Measurements from ENCODE around the gene FBXL16.
A peak's percentile ranks its signal among the peaks of the same experiment; 100 is the strongest.
"Not testable (repeated sequence)": the region's sequence is repeated elsewhere in the genome, so short reads cannot be mapped to it uniquely, and the experiment has no call there.

FBXL16 gene

GRCh38 chr16:705431-706188 lies at the start of gene FBXL16:
Gene FBXL16 (minus strand): TSS chr16:705801. CDS start chr16:697405, 8,396 bp downstream.
- no peak for DNase-seq (ENCODE audit: low spot score)
- Mint-ChIP-seq H3K4me1 (ENCODE audit: low read depth) (no peaks in the 10 kb centered on the region), H3K4me3 (no peak within 1 kb of the TSS), H3K27me3 (ENCODE audit: low read depth) (peaks cover 58% of the 10 kb centered on the region), H3K27ac (no peak within 1 kb of the TSS), H3K36me3 (ENCODE audit: low read depth) (no peaks in the 10 kb centered on the region), H3K9me3 (no peaks in the 10 kb centered on the region)

- no peaks in the 10 kb centered on the region for H3K36me3 Mint-ChIP-seq (ENCODE audit: low read depth)
- no peaks in the 10 kb centered on the region for H3K4me1 Mint-ChIP-seq (ENCODE audit: low read depth)
- peaks cover 7% of the 10 kb centered on the region for H3K27me3 Mint-ChIP-seq (ENCODE audit: low read depth)
- no peak for DNase-seq (ENCODE audit: low spot score)
- no peak overlapping the region for H3K27ac Mint-ChIP-seq
- H3K4me3 Mint-ChIP-seq, result no peak overlapping the region
- no peaks in the 10 kb centered on the region for H3K9me3 Mint-ChIP-seq
Observed at GRCh38 chr16:754656-755055, 49.1 kb upstream of the FBXL16 start.

- H3K4me3 Mint-ChIP-seq; H3K4me1 Mint-ChIP-seq (ENCODE audit: low read depth); H3K36me3 Mint-ChIP-seq (ENCODE audit: low read depth); H3K27ac Mint-ChIP-seq; H3K27me3 Mint-ChIP-seq (ENCODE audit: low read depth); DNase-seq (ENCODE audit: low spot score); H3K9me3 Mint-ChIP-seq: not testable (repeated sequence)
Observed at GRCh38 chr16:754121-754607, 48.6 kb upstream of the FBXL16 start.

- Mint-ChIP-seq H3K27ac (no peak overlapping the region), H3K9me3 (no peaks in the 10 kb centered on the region), H3K36me3 (ENCODE audit: low read depth) (no peaks in the 10 kb centered on the region), H3K4me1 (ENCODE audit: low read depth) (no peaks in the 10 kb centered on the region), H3K4me3 (no peak overlapping the region), H3K27me3 (ENCODE audit: low read depth) (peaks cover 7% of the 10 kb centered on the region)
- no peak for DNase-seq (ENCODE audit: low spot score)
Observed at GRCh38 chr16:752007-752312, 46.4 kb upstream of the FBXL16 start.

GRCh38 chr16:751152-752006 lies 45.8 kb upstream of the FBXL16 start:
- H3K4me3 Mint-ChIP-seq, result no peak overlapping the region
- no peaks in the 10 kb centered on the region for H3K36me3 Mint-ChIP-seq (ENCODE audit: low read depth)
- no peaks in the 10 kb centered on the region for H3K4me1 Mint-ChIP-seq (ENCODE audit: low read depth)
- H3K9me3 Mint-ChIP-seq, result no peaks in the 10 kb centered on the region
- peaks cover 4% of the 10 kb centered on the region for H3K27me3 Mint-ChIP-seq (ENCODE audit: low read depth)
- H3K27ac Mint-ChIP-seq, result no peak overlapping the region
- DNase-seq (ENCODE audit: low spot score), result no peak

GRCh38 chr16:750485-750884 lies 44.9 kb upstream of the FBXL16 start:
- no peak overlapping the region for H3K27ac Mint-ChIP-seq
- no peaks in the 10 kb centered on the region for H3K36me3 Mint-ChIP-seq (ENCODE audit: low read depth)
- no peaks in the 10 kb centered on the region for H3K4me1 Mint-ChIP-seq (ENCODE audit: low read depth)
- no peak overlapping the region for H3K4me3 Mint-ChIP-seq
- DNase-seq (ENCODE audit: low spot score), result no peak
- no peaks in the 10 kb centered on the region for H3K9me3 Mint-ChIP-seq
- no peaks in the 10 kb centered on the region for H3K27me3 Mint-ChIP-seq (ENCODE audit: low read depth)

- H3K9me3 Mint-ChIP-seq, result no peaks in the 10 kb centered on the region
- H3K27me3 Mint-ChIP-seq (ENCODE audit: low read depth), result no peaks in the 10 kb centered on the region
- H3K4me3 Mint-ChIP-seq, result no peak overlapping the region
- H3K4me1 Mint-ChIP-seq (ENCODE audit: low read depth), result no peaks in the 10 kb centered on the region
- DNase-seq (ENCODE audit: low spot score), result no peak
- H3K27ac Mint-ChIP-seq, result no peak overlapping the region
- no peaks in the 10 kb centered on the region for H3K36me3 Mint-ChIP-seq (ENCODE audit: low read depth)
Observed at GRCh38 chr16:749010-749409, 43.4 kb upstream of the FBXL16 start.

GRCh38 chr16:747978-748746 lies 42.6 kb upstream of the FBXL16 start:
- no peak overlapping the region for H3K27ac Mint-ChIP-seq
- no peaks in the 10 kb centered on the region for H3K36me3 Mint-ChIP-seq (ENCODE audit: low read depth)
- no peaks in the 10 kb centered on the region for H3K9me3 Mint-ChIP-seq
- no peaks in the 10 kb centered on the region for H3K27me3 Mint-ChIP-seq (ENCODE audit: low read depth)
- no peak for DNase-seq (ENCODE audit: low spot score)
- H3K4me3 Mint-ChIP-seq, result no peak overlapping the region
- H3K4me1 Mint-ChIP-seq (ENCODE audit: low read depth), result no peaks in the 10 kb centered on the region

- Mint-ChIP-seq H3K27me3 (ENCODE audit: low read depth) (no peaks in the 10 kb centered on the region), H3K36me3 (ENCODE audit: low read depth) (no peaks in the 10 kb centered on the region), H3K4me1 (ENCODE audit: low read depth) (no peaks in the 10 kb centered on the region), H3K27ac (no peak overlapping the region), H3K4me3 (no peak overlapping the region), H3K9me3 (no peaks in the 10 kb centered on the region)
- DNase-seq (ENCODE audit: low spot score), result no peak
Observed at GRCh38 chr16:746637-747036, 41.0 kb upstream of the FBXL16 start.

GRCh38 chr16:745739-746138 lies 40.1 kb upstream of the FBXL16 start:
- Mint-ChIP-seq H3K4me3 (no peak overlapping the region), H3K9me3 (no peaks in the 10 kb centered on the region), H3K36me3 (ENCODE audit: low read depth) (no peaks in the 10 kb centered on the region), H3K27ac (no peak overlapping the region), H3K27me3 (ENCODE audit: low read depth) (no peaks in the 10 kb centered on the region), H3K4me1 (ENCODE audit: low read depth) (no peaks in the 10 kb centered on the region)
- DNase-seq (ENCODE audit: low spot score), result no peak

GRCh38 chr16:743794-744500 lies 38.3 kb upstream of the FBXL16 start:
- Mint-ChIP-seq H3K9me3 (no peaks in the 10 kb centered on the region), H3K36me3 (ENCODE audit: low read depth) (peaks cover 5% of the 10 kb centered on the region), H3K4me3 (no peak overlapping the region), H3K27me3 (ENCODE audit: low read depth) (no peaks in the 10 kb centered on the region), H3K27ac (no peak overlapping the region), H3K4me1 (ENCODE audit: low read depth) (peaks cover 5% of the 10 kb centered on the region)
- DNase-seq (ENCODE audit: low spot score), result no peak

- not testable (repeated sequence) for H3K4me1 Mint-ChIP-seq (ENCODE audit: low read depth); H3K9me3 Mint-ChIP-seq; H3K36me3 Mint-ChIP-seq (ENCODE audit: low read depth); H3K4me3 Mint-ChIP-seq; H3K27ac Mint-ChIP-seq; H3K27me3 Mint-ChIP-seq (ENCODE audit: low read depth); DNase-seq (ENCODE audit: low spot score)
Observed at GRCh38 chr16:742894-743293, 37.3 kb upstream of the FBXL16 start.

GRCh38 chr16:741986-742629 lies 36.5 kb upstream of the FBXL16 start:
- Mint-ChIP-seq H3K4me3 (peak overlapping the region; percentile 76), H3K9me3 (no peaks in the 10 kb centered on the region)

More at GRCh38 chr16:741986-742629, 36.5 kb upstream of the FBXL16 start:
- Mint-ChIP-seq H3K27ac (no peak overlapping the region), H3K27me3 (ENCODE audit: low read depth) (no peaks in the 10 kb centered on the region), H3K36me3 (ENCODE audit: low read depth) (peaks cover 9% of the 10 kb centered on the region), H3K4me1 (ENCODE audit: low read depth) (peaks cover 8% of the 10 kb centered on the region)
- no peak for DNase-seq (ENCODE audit: low spot score)
